BE2C (cell line): ENCODE measurements around the gene KDM8.

Experiments
- DNase-seq: peaks from one replicate; pipeline ENCODE4 v3.0.0-alpha.2; 2020
- H3K27me3 ChIP-seq: fragments of 250-450 bp; sonication (Bioruptor Pico); 2 replicates; pipeline ENCODE4 v1.5.1; 2020; ENCODE audit warnings: mild to moderate bottlenecking
- H3K36me3 ChIP-seq: fragments of 250-450 bp; sonication (Bioruptor Pico); 2 replicates; pipeline ENCODE4 v1.5.1; 2020; ENCODE audit warnings: mild to moderate bottlenecking
- H3K4me1 ChIP-seq: fragments of 250-450 bp; sonication (Bioruptor Pico); 2 replicates; pipeline ENCODE4 v1.5.1; 2020
- H3K4me3 ChIP-seq: 2 replicates; pipeline ENCODE4 v1.5.1; 2011; ENCODE audit warnings: low read depth, low read length
- H3K9me3 ChIP-seq: fragments of 250-450 bp; sonication (Bioruptor Pico); 2 replicates; pipeline ENCODE4 v1.5.1; 2020
- TF ChIP-seq, protein P1 (sequence below): IDR thresholded peaks from 2 replicates; pipeline ENCODE4 v1.5.1; 2012; ENCODE audit warnings: mild to moderate bottlenecking, low read depth, low read length

KDM8 gene

DNA sequence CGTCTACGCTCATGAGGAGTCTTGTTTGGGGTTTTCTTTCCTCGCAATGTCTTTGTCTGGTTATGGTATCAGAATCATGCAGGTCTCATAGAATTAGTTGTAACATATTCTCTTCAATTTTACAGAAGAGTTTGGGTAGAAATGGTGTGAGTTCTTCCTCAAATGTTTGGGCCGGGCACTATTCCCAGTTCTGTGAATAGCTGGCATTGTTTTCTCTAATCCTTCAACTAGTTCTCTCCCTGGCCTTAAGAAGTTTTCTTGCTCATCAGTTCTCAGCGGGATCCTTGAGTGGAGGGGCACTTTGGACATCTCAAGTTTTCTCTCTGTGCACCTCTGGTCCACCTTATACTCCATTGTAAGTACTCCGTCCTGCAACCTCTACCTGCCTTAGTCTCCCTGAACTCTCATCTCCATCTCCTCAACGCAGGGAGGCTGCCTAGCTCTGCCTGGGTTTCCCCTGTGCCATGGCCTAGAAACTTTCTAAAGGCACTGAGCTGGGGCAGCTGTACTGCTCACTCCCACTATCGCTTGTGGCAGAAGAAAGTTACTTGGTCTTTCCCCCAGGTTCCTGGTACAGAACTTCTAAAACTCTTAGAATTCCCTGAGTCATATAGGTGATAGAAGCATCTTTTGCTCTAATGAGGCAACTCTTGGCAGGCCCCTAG is 48.3 kb downstream of the KDM8 start:
- no peak for DNase-seq
- no peaks in the 10 kb centered on the region for H3K27me3 ChIP-seq
- H3K9me3 ChIP-seq: no peaks in the 10 kb centered on the region
- TF ChIP-seq, protein P1, sequence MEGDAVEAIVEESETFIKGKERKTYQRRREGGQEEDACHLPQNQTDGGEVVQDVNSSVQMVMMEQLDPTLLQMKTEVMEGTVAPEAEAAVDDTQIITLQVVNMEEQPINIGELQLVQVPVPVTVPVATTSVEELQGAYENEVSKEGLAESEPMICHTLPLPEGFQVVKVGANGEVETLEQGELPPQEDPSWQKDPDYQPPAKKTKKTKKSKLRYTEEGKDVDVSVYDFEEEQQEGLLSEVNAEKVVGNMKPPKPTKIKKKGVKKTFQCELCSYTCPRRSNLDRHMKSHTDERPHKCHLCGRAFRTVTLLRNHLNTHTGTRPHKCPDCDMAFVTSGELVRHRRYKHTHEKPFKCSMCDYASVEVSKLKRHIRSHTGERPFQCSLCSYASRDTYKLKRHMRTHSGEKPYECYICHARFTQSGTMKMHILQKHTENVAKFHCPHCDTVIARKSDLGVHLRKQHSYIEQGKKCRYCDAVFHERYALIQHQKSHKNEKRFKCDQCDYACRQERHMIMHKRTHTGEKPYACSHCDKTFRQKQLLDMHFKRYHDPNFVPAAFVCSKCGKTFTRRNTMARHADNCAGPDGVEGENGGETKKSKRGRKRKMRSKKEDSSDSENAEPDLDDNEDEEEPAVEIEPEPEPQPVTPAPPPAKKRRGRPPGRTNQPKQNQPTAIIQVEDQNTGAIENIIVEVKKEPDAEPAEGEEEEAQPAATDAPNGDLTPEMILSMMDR: no peak
- no peak overlapping the region for H3K4me3 ChIP-seq
- H3K4me1 ChIP-seq: no peaks in the 10 kb centered on the region
- no peaks in the 10 kb centered on the region; the same call in 1 of the 2 replicates for H3K36me3 ChIP-seq

DNA sequence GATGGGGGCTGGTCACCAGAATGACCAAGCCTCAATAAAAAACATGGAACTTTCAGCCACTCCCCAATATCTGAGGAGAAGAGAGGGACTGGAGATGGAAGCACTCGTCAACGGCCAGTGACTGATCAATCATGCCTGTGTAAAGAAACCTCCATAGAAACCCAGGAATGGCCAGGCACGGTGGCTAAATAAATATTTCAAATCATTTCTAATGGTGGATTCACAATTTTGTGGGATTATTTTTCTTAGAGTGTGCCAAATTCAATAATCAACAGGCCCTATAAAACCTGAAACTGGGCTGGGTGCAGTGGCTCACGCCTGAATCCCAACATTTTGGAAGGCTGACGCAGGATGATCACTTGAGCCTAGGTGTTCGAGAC is 48.9 kb downstream of the KDM8 start:
- H3K36me3 ChIP-seq: no peaks in the 10 kb centered on the region; the same call in 1 of the 2 replicates
- H3K4me3 ChIP-seq: no peak overlapping the region
- no peaks in the 10 kb centered on the region for H3K9me3 ChIP-seq
- TF ChIP-seq, protein P1: no peak
- no peaks in the 10 kb centered on the region for H3K27me3 ChIP-seq
- H3K4me1 ChIP-seq: no peaks in the 10 kb centered on the region
- no peak for DNase-seq

DNA sequence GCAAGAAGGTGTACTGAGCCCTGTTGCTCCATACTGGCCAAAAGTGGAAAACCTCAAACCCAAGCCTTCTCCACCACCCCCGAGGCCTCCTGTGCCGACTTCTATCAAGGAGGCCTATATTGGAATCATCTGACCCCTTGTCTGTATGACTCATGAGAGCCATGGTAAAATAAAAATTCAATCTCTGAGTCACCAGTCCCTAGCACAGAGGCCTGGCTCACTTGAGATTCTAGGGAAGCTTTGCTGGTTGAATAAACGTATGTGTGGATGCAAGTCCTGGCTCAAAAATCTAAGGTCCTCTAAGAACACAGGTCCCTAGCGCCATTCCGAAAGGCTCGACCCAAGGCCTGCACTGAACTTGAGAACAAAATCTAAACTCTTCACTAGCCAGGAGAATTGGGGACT is 50.2 kb downstream of the KDM8 start:
- Histone ChIP-seq H3K4me1 (no peaks in the 10 kb centered on the region), H3K9me3 (no peaks in the 10 kb centered on the region), H3K4me3 (no peak overlapping the region), H3K27me3 (no peaks in the 10 kb centered on the region), H3K36me3 (no peaks in the 10 kb centered on the region; the same call in 1 of the 2 replicates)
- TF ChIP-seq, protein P1: no peak
- no peak for DNase-seq

DNA sequence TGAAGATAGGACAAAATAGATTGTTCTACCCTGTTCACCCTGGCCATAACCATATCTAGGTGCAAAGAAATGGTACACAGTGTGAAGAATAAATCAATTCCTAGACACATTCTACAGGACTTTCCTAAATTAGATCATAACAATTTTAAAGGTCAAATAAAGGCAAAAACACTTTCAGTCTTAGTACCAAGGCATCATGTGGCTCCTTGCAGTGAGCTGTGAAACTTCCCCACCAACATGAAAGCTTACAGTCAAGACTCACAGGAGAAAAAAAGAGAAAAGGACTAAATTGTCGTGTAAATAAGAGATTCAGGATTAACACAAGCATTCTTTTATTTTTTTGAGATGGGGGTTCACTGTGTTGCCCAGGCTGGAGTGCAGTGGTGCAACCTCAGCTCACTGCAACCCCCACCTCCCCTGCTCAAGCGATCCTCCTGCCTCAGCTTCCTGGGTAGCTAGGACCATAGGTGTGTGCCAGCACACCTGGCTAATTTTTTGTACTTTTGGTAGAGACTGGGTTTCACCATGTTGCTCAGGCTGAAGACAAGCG is 51.0 kb downstream of the KDM8 start:
- H3K27me3 ChIP-seq: no peaks in the 10 kb centered on the region
- H3K4me1 ChIP-seq: no peaks in the 10 kb centered on the region
- no peaks in the 10 kb centered on the region; the same call in 1 of the 2 replicates for H3K36me3 ChIP-seq
- TF ChIP-seq, protein P1: no peak
- H3K9me3 ChIP-seq: no peaks in the 10 kb centered on the region
- no peak overlapping the region for H3K4me3 ChIP-seq
- DNase-seq: no peak

DNA sequence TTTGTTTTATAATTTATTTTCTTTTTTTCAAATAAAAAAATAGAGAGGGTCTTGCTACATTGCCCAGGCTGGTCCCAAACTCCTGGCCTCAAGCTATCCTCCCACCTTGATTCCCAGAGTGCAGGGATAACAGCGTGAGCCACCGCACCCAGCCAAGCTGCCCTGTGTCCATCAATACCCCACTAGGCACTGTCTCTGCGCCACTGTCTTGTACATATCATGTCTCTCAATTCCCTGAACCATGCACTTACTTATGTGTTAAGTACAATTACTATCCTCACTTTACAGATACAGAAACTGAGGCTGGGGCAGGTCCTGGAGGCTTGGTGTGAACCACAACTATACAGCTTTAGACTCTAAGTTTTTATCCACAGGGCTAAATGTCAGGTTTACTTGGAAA is 53.5 kb downstream of the KDM8 start:
- TF ChIP-seq, protein P1: no peak
- Histone ChIP-seq H3K4me1 (no peaks in the 10 kb centered on the region), H3K27me3 (no peaks in the 10 kb centered on the region), H3K36me3 (no peaks in the 10 kb centered on the region; the same call in 1 of the 2 replicates), H3K9me3 (no peaks in the 10 kb centered on the region), H3K4me3 (no peak overlapping the region)
- DNase-seq: no peak

DNA sequence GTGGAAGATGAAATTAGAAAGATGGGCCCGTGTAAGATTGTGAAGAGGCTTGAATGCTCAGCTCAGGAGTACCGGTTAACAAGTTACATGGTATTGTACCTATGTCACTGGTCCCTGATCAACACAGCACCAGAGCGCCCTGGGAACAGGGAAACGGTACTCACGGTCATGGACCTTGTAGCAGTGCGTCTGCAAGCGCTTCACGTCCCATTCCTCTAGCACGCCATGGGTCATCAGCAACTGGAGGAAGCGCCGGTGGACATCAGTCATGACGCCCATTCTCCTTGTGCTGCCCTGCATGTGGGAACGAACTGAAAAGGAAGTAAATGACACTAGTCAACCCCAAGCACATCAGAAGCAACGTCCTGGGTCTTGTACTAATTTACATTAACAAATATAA is 53.9 kb downstream of the KDM8 start:
- TF ChIP-seq, protein P1: no peak
- Histone ChIP-seq H3K36me3 (no peaks in the 10 kb centered on the region; the same call in 1 of the 2 replicates), H3K4me1 (no peaks in the 10 kb centered on the region), H3K9me3 (no peaks in the 10 kb centered on the region), H3K27me3 (no peaks in the 10 kb centered on the region), H3K4me3 (no peak overlapping the region)
- DNase-seq: no peak
